Mesothelial cell of epicardium (in vitro differentiated cells): ENCODE data around the gene DAZ2. TPM values are rescaled to one million over a fixed set of nuclear protein-coding genes. Genes with fewer than 3 reads are reported as not detected.
"Not testable (repeated sequence)": the region's sequence is repeated elsewhere in the genome, so short reads cannot be mapped to it uniquely, and the experiment has no call there.

Experiments
- DNase-seq, 2 experiments: peaks; one replicate each; pipeline ENCODE4 v3.0.0; 2021; ENCODE audit warnings: low spot score in 2 of 2; ENCODE audit not compliant: unreplicated experiment in 2 of 2
- H3K27ac Mint-ChIP-seq: 2 replicates; pipeline ENCODE4 v1.8.0; 2021; ENCODE audit warnings: mixed read lengths
- H3K27me3 Mint-ChIP-seq: 2 replicates; pipeline ENCODE4 v1.8.0; 2021; ENCODE audit warnings: low read depth, mixed read lengths
- H3K36me3 Mint-ChIP-seq: 2 replicates; pipeline ENCODE4 v1.8.0; 2021; ENCODE audit warnings: mixed read lengths
- H3K4me1 Mint-ChIP-seq: 2 replicates; pipeline ENCODE4 v1.8.0; 2021; ENCODE audit warnings: mixed read lengths
- H3K4me3 Mint-ChIP-seq: 2 replicates; pipeline ENCODE4 v1.8.0; 2021; ENCODE audit warnings: mild to moderate bottlenecking, moderate library complexity, mixed read lengths
- H3K9me3 Mint-ChIP-seq: 2 replicates; pipeline ENCODE4 v1.8.0; 2021; ENCODE audit warnings: mixed read lengths
- total RNA-seq: library from RNA; stranded (reverse); gene quantifications from 3 replicates; pipeline ENCODE4 v1.2.1, GENCODE V29; 2021

Gene DAZ2
- total RNA-seq, result not detected in 3 replicates

DNA sequence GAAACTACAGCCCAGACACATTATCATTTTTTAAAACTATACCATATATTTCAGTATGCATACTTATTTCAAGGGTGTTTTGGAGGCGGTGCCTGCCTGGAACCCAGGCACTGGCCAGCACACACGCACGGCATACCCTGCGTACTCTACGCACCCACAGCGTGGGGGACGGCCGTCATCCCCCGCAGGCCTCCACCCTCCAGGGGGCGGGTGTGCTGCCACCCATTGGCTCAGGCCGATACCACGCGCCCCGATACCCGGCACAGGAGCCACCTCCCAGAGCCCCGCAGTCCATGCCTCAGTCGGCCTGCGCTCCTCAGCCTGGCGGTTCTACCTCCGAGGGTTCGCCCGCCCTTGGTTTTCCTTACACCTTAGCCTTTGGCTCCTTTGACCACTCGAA, at the start of gene DAZ2:
DAZ2 (plus strand) TSS at position 301 of the 400 bp plus-strand sequence. CDS start 208 bp downstream, outside the sequence.
- not testable (repeated sequence) for H3K9me3 Mint-ChIP-seq, H3K27ac Mint-ChIP-seq, H3K4me3 Mint-ChIP-seq, H3K4me1 Mint-ChIP-seq, H3K27me3 Mint-ChIP-seq, DNase-seq, H3K36me3 Mint-ChIP-seq

GRCh38 chrY:23198908-23199307, 20.4 kb upstream of the DAZ2 start, which contains the start of gene DAZ1:
TSS of gene DAZ1 (minus strand) at chrY:23199008. CDS start at chrY:23198800, 208 bp downstream.
- DNase-seq, H3K4me3 Mint-ChIP-seq, H3K4me1 Mint-ChIP-seq, H3K36me3 Mint-ChIP-seq, H3K27me3 Mint-ChIP-seq, H3K27ac Mint-ChIP-seq, H3K9me3 Mint-ChIP-seq: not testable (repeated sequence)

DNA sequence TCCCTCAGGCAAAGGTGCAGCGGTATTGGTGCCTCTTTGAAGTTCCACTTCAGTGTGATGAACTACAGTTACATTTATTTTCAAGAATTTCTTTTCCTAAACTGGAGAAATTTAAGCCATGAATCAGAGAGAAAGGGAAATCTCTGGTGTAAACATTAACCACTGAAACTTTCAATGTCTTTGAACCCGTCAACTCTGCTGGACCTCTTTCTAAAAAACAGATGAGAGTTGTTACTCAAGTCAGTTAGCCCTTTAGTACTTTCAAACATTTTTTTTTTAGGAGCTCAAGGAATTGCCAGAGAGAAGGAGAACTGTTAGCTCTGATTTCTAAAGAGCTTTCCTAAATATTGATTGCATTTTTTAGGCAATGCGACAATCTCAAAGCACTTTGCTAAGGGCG, 11.9 kb upstream of the DAZ2 start:
- not testable (repeated sequence) for H3K27ac Mint-ChIP-seq, H3K4me1 Mint-ChIP-seq, DNase-seq, H3K36me3 Mint-ChIP-seq, H3K27me3 Mint-ChIP-seq, H3K4me3 Mint-ChIP-seq, H3K9me3 Mint-ChIP-seq

- DNase-seq, H3K4me1 Mint-ChIP-seq, H3K27me3 Mint-ChIP-seq, H3K4me3 Mint-ChIP-seq, H3K27ac Mint-ChIP-seq, H3K36me3 Mint-ChIP-seq, H3K9me3 Mint-ChIP-seq: not testable (repeated sequence)
These were observed 9.4 kb upstream of the DAZ2 start for GRCh38 chrY:23209802-23210495.

- not testable (repeated sequence) for DNase-seq, H3K4me1 Mint-ChIP-seq, H3K36me3 Mint-ChIP-seq, H3K27ac Mint-ChIP-seq, H3K9me3 Mint-ChIP-seq, H3K4me3 Mint-ChIP-seq, H3K27me3 Mint-ChIP-seq
These were observed 8.7 kb upstream of the DAZ2 start for GRCh38 chrY:23210681-23211080.

Other genes starting within 250 kb of the DAZ2 start
- gene BPY2, start 235.3 kb upstream of the DAZ2 start, total RNA-seq, result not detected in 3 replicates
- not detected in 3 replicates for gene DAZ1, start 20.5 kb upstream of the DAZ2 start, total RNA-seq